ENCODE data around the gene SPECC1.
"Not testable (repeated sequence)": the region's sequence is repeated elsewhere in the genome, so short reads cannot be mapped to it uniquely, and the experiment has no call there.

Gene SPECC1

GRCh38 chr17:20244671-20245070 lies 235.5 kb downstream of the SPECC1 start:
- no peak for DNase-seq

GRCh38 chr17:20246692-20247091 lies 237.5 kb downstream of the SPECC1 start:
- DNase-seq, result no peak

GRCh38 chr17:20253323-20253722 lies 244.2 kb downstream of the SPECC1 start:
- no peak for DNase-seq

- DNase-seq, result no peak
Observed at GRCh38 chr17:20254541-20254940, 245.4 kb downstream of the SPECC1 start.

GRCh38 chr17:20256144-20256543 lies 247.0 kb downstream of the SPECC1 start:
- DNase-seq, result no peak

GRCh38 chr17:20257008-20257407 lies 247.8 kb downstream of the SPECC1 start:
- no peak for DNase-seq

- DNase-seq, result no peak
Observed at GRCh38 chr17:20257798-20258197, 248.6 kb downstream of the SPECC1 start.

GRCh38 chr17:20259668-20260067 lies 250.5 kb downstream of the SPECC1 start:
- DNase-seq, result no peak

- DNase-seq, result no peak
Observed at GRCh38 chr17:20260268-20260667, 251.1 kb downstream of the SPECC1 start.

- DNase-seq, result no peak
Observed at GRCh38 chr17:20262226-20263114, 253.3 kb downstream of the SPECC1 start.

GRCh38 chr17:20263115-20263433 lies 253.9 kb downstream of the SPECC1 start:
- not testable (repeated sequence) for DNase-seq

GRCh38 chr17:20263595-20263994 lies 254.4 kb downstream of the SPECC1 start:
- no peak for DNase-seq

GRCh38 chr17:20264996-20265395 lies 255.8 kb downstream of the SPECC1 start:
- no peak for DNase-seq

GRCh38 chr17:20266806-20267458 lies 257.8 kb downstream of the SPECC1 start:
- DNase-seq, result no peak

- no peak for DNase-seq
Observed at GRCh38 chr17:20267459-20267842, 258.3 kb downstream of the SPECC1 start.

GRCh38 chr17:20270369-20270768 lies 261.2 kb downstream of the SPECC1 start:
- no peak for DNase-seq

- no peak for DNase-seq
Observed at GRCh38 chr17:20271011-20271610, 262.0 kb downstream of the SPECC1 start.

- no peak for DNase-seq
Observed at GRCh38 chr17:20273741-20274500, 264.8 kb downstream of the SPECC1 start.

GRCh38 chr17:20275653-20276052 lies 266.5 kb downstream of the SPECC1 start:
- no peak for DNase-seq

GRCh38 chr17:20276421-20276820 lies 267.3 kb downstream of the SPECC1 start:
- DNase-seq, result no peak

- DNase-seq, result no peak
Observed at GRCh38 chr17:20278805-20279204, 269.6 kb downstream of the SPECC1 start.

- DNase-seq, result no peak
Observed at GRCh38 chr17:20279631-20280030, 270.5 kb downstream of the SPECC1 start.

GRCh38 chr17:20280051-20280450 lies 270.9 kb downstream of the SPECC1 start:
- no peak for DNase-seq

All from GDM1 (cell line).